GM13976 (cell line): ENCODE results near the gene ROM1.
"Not testable (repeated sequence)": the region's sequence is repeated elsewhere in the genome, so short reads cannot be mapped to it uniquely, and the experiment has no call there.

ENCODE experiments used
- DNase-seq: peaks from one replicate; pipeline ENCODE4 v3.0.0; 2012; ENCODE audit warnings: low spot score
- CTCF ChIP-seq: IDR thresholded peaks from 2 replicates; pipeline ENCODE4 v1.5.1; 2012; ENCODE audit warnings: borderline replicate concordance, mild to moderate bottlenecking; ENCODE audit not compliant: insufficient read depth; ENCODE audit errors: extremely low read depth, missing control alignments, control extremely low read depth
- in situ Hi-C: fragments of 300-500 bp; cut with MboI; formaldehyde crosslinking; loops from one replicate; pipeline ENCODE4 v1.12.0; 2022; ENCODE audit warnings: low sequenced_read_pairs, mixed read lengths, inconsistent platforms; ENCODE audit not compliant: unreplicated experiment

The ROM1 gene

DNA sequence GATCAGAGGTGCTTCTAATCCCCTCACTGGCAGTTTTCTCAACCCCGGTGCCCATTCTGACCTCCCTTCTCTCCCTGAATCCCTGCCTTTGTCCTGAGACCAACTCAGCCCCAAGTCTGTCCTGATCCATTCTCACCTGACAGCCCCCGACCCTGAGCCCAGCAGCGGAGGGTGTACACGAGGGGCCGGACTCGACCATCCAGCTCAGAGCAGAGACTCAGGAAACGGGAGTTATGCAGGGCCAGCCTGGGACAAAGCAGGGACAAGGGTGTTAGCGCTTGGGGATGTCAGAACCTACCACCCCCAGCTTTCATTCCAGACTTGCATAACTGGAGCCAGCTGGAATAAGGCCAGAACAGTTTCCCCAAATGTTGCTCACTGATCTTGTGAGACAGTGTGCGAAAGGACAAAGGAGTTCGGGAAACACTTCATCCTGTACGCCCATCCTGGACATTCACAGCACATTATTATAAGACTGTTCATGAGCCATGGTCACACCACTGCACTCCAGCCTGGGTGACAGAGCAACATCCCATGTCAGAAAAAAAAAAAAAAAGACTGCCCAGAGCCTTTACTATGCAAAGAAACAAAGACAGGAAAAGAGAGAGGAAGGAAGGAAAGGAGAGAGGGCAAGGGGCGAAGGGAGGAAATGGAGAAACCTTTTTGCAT is 35.9 kb upstream of the ROM1 start:
- TF ChIP-seq CTCF = no peak
- in situ Hi-C loops = no loop called here
- no peak for DNase-seq

- no peak for TF ChIP-seq CTCF
- in situ Hi-C loops = no loop called here
- no peak for DNase-seq
These were observed 34.5 kb upstream of the ROM1 start for GRCh38 chr11:62578541-62578940.

DNA sequence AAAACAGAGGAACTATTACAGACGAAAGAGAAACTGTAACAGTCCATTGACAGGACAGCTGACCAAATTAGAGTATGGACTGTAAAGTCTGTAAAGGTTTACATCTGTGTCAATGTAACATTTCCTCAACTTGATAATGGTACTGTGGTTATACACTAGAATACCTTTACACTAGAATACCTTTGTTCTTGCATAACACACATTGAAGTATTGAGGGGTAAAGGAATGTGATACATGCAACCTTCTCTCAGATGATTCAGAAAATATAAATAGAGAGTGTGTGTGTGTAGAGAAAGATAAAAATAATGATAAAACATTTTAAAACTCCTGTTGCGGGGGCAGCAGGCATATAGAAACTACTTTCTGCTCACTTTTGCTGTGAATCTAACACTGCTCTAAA is 33.8 kb upstream of the ROM1 start:
- no peak for DNase-seq
- TF ChIP-seq CTCF = no peak
- in situ Hi-C loops = no loop called here

GRCh38 chr11:62580959-62581715 is 31.9 kb upstream of the ROM1 start:
- TF ChIP-seq CTCF = no peak
- no peak for DNase-seq
- in situ Hi-C loops = no loop called here

DNA sequence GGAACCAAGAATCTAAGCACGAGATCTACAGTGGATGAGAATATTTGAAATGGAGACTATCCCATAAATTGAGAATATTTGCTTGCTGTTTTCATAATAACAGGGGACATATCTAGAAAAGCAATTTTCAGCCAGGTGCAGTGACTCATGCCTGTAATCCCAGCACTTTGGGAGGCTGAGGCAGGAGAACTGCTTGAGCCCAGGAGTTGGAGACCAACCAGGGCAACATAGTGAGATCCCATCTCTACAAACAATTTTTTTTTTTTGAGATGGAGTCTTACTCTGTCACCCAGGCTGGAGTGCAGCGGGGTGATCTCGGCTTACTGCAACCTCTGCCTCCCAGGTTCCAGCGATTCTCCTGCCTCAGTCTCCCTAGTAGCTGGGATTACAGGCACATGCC is 31.3 kb upstream of the ROM1 start:
- DNase-seq, in situ Hi-C loops: not testable (repeated sequence)

DNA sequence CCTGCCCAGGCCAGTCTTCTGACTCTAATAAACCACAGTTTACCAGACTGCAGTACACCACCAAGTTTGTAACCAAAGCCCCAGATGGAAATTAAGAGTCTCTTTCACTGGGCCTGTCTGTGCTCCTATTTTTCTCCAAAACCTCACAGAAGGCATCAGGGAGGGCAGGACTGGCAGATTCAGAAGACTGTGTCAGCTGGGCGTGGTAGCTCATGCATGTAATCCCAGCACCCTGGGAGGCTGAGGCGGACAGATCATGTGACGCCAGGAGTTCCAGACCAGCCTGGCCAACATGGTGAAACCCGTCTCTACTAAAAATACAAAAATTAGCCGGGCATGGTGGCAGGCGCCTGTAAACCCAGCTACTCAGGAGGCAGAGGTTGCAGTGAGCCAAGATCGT is 27.7 kb upstream of the ROM1 start:
- in situ Hi-C loops, DNase-seq: not testable (repeated sequence)

GRCh38 chr11:62588966-62589637 is 24.0 kb upstream of the ROM1 start:
- TF ChIP-seq CTCF = no peak
- DNase-seq = no peak
- in situ Hi-C loops = no loop called here
